Prostate gland (tissue), 2 donors: Measurements from ENCODE around the gene HYOU1. TPM values are rescaled to one million over a fixed set of nuclear protein-coding genes. Genes with fewer than 3 reads are reported as not detected.
"Not testable (repeated sequence)": the region's sequence is repeated elsewhere in the genome, so short reads cannot be mapped to it uniquely, and the experiment has no call there.

Source experiments
- DNase-seq: peaks from one replicate; pipeline ENCODE4 v3.0.0-alpha.2; 2019; ENCODE audit warnings: low spot score
- H3K27ac ChIP-seq, 2 donors: fragments of 200-600 bp; sonication (generic); 2 replicates each; pipeline ENCODE4 v1.5.1; 2017 to 2019
- H3K27me3 ChIP-seq: fragments of 200-600 bp; sonication (generic); replicated peaks from 2 replicates; pipeline ENCODE4 v1.5.1; 2019; ENCODE audit not compliant: insufficient read depth
- H3K36me3 ChIP-seq, 2 donors: fragments of 200-600 bp; sonication (generic); 1 replicate in 1 of 2; 2 replicates in 1 of 2; pipeline versions ENCODE4 v1.5.1 to v1.8.1; 2017 to 2019
- H3K4me1 ChIP-seq: fragments of 200-600 bp; sonication (generic); replicated peaks from 2 replicates; pipeline ENCODE4 v1.5.1; 2019
- H3K4me3 ChIP-seq, 2 donors: fragments of 200-600 bp; sonication (generic); 2 replicates each; pipeline ENCODE4 v1.5.1; 2017 to 2019
- H3K9me3 ChIP-seq: fragments of 200-600 bp; sonication (generic); 2 replicates; pipeline ENCODE4 v1.5.1; 2017
- POLR2A ChIP-seq: fragments of 450-650 bp; IDR thresholded peaks from one replicate; pipeline ENCODE4 v1.6.1; 2016; ENCODE audit warnings: antibody characterized with exemption, mild to moderate bottlenecking
- POLR2AphosphoS5 ChIP-seq: sonication (generic); formaldehyde crosslinking; IDR thresholded peaks from one replicate; pipeline ENCODE4 v1.6.1; 2017; ENCODE audit warnings: antibody characterized with exemption
- WGBS: methylation state at CpG from one replicate; pipeline ENCODE4 v1.1.5; 2018; 5-methylcytosine and 5-hydroxymethylcytosine counted together
- intact Hi-C: fragments of 100-400 bp; cut with DNase I; formaldehyde crosslinking; loops from one replicate; pipeline ENCODE4 v1.14.2; 2022
- total RNA-seq, 2 donors: library from RNA; depleted of rRNA; stranded (reverse); fragments of >200 nt; gene quantifications; one replicate each; pipeline ENCODE4 v1.1.0, GENCODE V29; 2016
- TF ChIP-seq, protein P1 (sequence below), 4 experiments: fragments of 200-600 bp in 2 of 4; fragments of 450-650 bp in 2 of 4; sonication (generic) in 2 of 4; IDR thresholded peaks; 1 replicate in 3 of 4; 2 replicates in 1 of 4; pipeline ENCODE4 v1.5.1; 2016 to 2019; ENCODE audit warnings: antibody characterized with exemption in 4 of 4, mild to moderate bottlenecking in 2 of 4, moderate library complexity in 2 of 4

HYOU1 gene
- total RNA-seq, 2 donors from 2014 or later: 115 to 149 TPM

DNA sequence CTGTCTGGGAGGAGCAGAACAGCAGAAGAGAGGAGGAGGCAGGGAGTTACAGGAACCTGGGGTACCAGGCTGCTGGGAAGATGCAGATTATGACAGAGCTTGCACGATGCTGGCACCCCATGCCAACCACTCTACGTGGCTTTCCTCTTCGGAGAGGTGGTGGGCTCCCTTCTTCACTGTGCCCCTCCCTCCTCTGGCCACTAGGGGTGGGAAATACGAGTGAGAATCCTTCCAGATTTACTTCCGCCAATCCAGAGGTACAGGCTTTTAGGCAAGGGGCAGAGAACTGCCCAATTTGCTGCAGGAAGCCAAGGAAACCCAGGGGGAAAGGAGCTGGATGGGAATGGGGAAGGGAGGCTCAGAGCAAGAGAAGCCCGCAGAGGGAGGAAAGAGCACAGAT is 12.3 kb downstream of the HYOU1 start:
- H3K4me3 ChIP-seq: no peak overlapping the region
- H3K36me3 ChIP-seq: peaks cover 8 to 13% of the 10 kb centered on the region in 2 donors
- H3K27ac ChIP-seq: no peak overlapping the region
- no peaks in the 10 kb centered on the region for H3K27me3 ChIP-seq
- TF ChIP-seq, protein P1, sequence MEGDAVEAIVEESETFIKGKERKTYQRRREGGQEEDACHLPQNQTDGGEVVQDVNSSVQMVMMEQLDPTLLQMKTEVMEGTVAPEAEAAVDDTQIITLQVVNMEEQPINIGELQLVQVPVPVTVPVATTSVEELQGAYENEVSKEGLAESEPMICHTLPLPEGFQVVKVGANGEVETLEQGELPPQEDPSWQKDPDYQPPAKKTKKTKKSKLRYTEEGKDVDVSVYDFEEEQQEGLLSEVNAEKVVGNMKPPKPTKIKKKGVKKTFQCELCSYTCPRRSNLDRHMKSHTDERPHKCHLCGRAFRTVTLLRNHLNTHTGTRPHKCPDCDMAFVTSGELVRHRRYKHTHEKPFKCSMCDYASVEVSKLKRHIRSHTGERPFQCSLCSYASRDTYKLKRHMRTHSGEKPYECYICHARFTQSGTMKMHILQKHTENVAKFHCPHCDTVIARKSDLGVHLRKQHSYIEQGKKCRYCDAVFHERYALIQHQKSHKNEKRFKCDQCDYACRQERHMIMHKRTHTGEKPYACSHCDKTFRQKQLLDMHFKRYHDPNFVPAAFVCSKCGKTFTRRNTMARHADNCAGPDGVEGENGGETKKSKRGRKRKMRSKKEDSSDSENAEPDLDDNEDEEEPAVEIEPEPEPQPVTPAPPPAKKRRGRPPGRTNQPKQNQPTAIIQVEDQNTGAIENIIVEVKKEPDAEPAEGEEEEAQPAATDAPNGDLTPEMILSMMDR (IDR thresholded peaks at IDR 0.05): no peak
- TF ChIP-seq POLR2A (no peak), POLR2AphosphoS5 (no peak)
- H3K4me1 ChIP-seq: no peaks in the 10 kb centered on the region
- no peak for DNase-seq
- H3K9me3 ChIP-seq: no peaks in the 10 kb centered on the region
- intact Hi-C loops: no loop called here
- WGBS: 73% methylated on average over 6 of the region's 6 CpGs

DNA sequence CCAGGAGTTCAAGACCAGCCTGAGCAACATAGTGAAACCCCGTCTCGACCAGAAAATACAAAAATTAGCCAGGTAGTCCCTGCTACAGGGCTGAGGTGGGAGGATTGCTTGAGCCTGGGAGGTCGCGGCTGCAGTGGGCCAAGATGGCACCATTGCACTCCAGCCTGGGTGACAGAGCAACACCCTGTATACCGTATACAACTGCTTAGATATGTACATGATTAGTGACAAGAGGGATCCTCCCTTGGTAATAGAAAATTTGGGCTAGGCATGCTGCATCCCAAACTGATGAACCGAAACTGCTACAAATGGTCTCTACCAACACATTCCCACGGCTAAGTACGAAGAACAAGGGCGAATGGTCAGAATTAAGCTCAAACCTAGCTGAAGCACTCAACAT is 14.1 kb downstream of the HYOU1 start:
- no peak overlapping the region for H3K4me3 ChIP-seq
- no peaks in the 10 kb centered on the region for H3K27me3 ChIP-seq
- intact Hi-C loops: no loop called here
- H3K27ac ChIP-seq: no peak overlapping the region
- H3K4me1 ChIP-seq: no peaks in the 10 kb centered on the region
- 94% methylated on average over 9 of the region's 9 CpGs for WGBS
- no peaks in the 10 kb centered on the region for H3K9me3 ChIP-seq
- H3K36me3 ChIP-seq: peaks cover 0 to 4% of the 10 kb centered on the region in 2 donors
- TF ChIP-seq, protein P1 (IDR thresholded peaks at IDR 0.05): no peak
- TF ChIP-seq POLR2AphosphoS5 (no peak), POLR2A (no peak)
- no peak for DNase-seq

DNA sequence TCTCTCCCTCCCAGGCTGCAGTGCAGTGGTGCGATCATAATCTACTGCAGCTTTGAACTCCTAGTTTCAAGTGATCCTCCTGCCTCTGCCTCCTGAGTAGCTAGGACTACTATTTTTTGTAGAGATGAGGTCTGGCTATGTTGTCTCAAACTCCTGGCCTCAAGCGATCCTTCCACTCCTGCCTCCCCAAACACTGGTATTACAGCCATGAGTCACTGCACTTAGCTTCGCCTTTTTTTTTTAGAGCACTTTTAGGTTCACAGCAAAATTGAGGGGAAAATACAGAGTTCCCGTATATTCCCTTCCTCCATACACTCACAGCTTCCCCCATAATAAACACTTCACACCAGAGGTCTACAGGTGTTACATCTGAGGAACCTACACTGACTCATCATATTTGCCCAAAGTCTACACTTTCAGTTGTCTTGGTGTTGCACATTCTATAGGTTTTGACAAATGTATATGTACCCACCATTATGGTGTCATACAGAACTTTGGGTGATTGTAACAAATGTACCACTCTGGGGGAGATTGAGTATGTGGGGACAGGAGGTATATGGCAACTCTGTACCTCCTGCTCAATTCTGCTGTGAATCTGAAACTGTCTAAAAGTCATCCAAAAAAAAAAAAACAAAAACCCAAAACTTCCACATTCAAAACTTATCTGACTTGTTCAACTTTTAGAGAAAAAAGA is 15.0 kb downstream of the HYOU1 start:
- TF ChIP-seq, protein P1 (IDR thresholded peaks at IDR 0.05): no peak
- no peak for TF ChIP-seq POLR2A
- H3K9me3 ChIP-seq: no peaks in the 10 kb centered on the region
- intact Hi-C loops: no loop called here
- no peaks in the 10 kb centered on the region for H3K36me3 ChIP-seq
- H3K4me1 ChIP-seq: no peaks in the 10 kb centered on the region
- 92% methylated on average over 4 of the region's 4 CpGs for WGBS
- DNase-seq: no peak
- no peaks in the 10 kb centered on the region for H3K27me3 ChIP-seq
- no peak overlapping the region for H3K27ac ChIP-seq
- no peak overlapping the region for H3K4me3 ChIP-seq

- H3K9me3 ChIP-seq, H3K4me1 ChIP-seq, DNase-seq, H3K27me3 ChIP-seq, H3K27ac ChIP-seq, H3K4me3 ChIP-seq, intact Hi-C loops, H3K36me3 ChIP-seq: not testable (repeated sequence)
- 30% methylated on average over 11 of the region's 11 CpGs for WGBS
Observed at GRCh38 chr11:119039471-119039870, 17.5 kb downstream of the HYOU1 start.

DNA sequence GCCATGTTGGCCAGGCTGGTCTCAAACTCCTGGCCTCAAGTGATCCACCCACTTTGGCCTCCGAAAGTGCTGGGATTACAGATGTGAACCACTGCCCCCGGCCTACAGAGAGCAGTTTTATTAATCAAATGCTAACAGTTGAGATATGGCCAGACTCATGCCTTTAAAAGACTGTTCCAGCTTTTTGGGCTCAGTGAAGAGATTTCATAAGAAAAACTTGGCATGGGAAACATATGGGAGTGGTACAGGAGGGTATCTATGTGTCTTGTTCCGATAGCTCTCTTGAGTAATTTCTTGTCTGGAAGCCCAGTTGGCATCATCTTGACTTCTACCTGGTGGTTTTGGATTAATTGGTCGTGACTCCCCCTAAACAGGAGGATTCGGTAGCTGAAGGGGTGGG is 18.1 kb downstream of the HYOU1 start:
- H3K27ac ChIP-seq: no peak overlapping the region
- 76% methylated on average over 5 of the region's 5 CpGs for WGBS
- intact Hi-C loops: no loop called here
- no peaks in the 10 kb centered on the region for H3K4me1 ChIP-seq
- H3K4me3 ChIP-seq: no peak overlapping the region
- no peaks in the 10 kb centered on the region for H3K27me3 ChIP-seq
- no peaks in the 10 kb centered on the region for H3K36me3 ChIP-seq
- H3K9me3 ChIP-seq: no peaks in the 10 kb centered on the region
- no peak for DNase-seq
- TF ChIP-seq POLR2A (no peak), POLR2AphosphoS5 (no peak)
- TF ChIP-seq, protein P1 (IDR thresholded peaks at IDR 0.05): no peak
